HG03139 (cell line): ENCODE results near the gene CUX1.

ENCODE experiments used
- ATAC-seq: cut with Tn5 transposase; IDR thresholded peaks from one replicate; pipeline ENCODE4 v1.9.1; 2021; ENCODE audit not compliant: unreplicated experiment

Gene CUX1

GRCh38 chr7:102065226-102065625 is 247.8 kb downstream of the CUX1 start:
- ATAC-seq: no peak

GRCh38 chr7:102066476-102066875 is 249.1 kb downstream of the CUX1 start:
- no peak for ATAC-seq

DNA sequence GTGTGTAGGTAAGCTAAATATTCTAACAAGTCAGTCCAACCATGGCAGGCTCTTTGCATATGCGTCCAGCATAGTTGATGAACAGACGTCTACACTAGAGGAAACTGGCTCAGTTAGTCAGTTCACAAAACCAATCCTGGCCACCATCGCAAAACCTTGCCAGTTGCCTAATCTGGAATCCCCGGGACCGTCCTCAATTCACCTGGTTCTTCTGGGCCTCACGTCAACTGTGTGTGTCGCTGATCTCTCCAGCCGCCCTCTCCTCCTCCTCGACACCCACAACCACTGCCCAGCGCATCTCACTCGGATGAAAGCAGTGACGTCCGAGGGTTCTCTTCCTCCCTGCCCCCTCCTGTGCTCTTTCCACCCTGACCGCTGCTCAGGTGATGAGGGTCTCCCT is 251.4 kb downstream of the CUX1 start:
- ATAC-seq: no peak

DNA sequence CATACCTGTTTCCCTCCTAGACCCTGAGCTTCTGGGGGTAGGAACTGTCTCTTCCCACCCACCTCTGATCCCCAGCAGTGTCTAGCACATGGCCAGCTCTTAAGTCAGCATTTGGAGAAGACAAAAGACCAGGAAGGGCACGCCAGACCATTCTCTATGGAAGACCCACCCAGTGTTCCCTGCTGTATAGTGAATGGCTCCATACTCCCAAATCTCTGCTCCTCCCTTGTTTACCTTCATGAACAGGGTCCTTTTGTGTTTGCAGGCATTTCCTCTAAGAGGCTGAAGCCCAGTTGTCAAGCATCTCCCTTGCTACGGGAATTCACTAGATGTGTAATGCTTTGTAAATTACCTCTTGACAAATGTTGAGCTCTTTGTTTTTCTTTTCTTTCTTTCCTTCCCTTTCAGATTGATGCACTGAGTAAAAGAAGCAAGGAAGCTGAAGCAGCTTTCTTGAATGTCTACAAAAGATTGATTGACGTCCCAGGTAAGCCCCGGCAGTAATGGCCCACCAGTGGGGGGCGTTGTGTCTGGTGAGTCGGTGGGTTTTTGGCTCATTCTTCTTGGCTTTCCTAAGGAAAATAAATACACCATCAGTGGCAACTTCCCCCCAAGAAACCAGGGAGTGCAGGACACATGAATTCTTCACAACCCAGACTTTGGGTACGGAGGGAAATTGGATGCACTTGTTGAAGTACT is 252.7 kb downstream of the CUX1 start:
- ATAC-seq: no peak

GRCh38 chr7:102072003-102072402 is 254.6 kb downstream of the CUX1 start:
- ATAC-seq: no peak

GRCh38 chr7:102072636-102073209 is 255.3 kb downstream of the CUX1 start:
- ATAC-seq: no peak

- ATAC-seq: no peak
Observed at GRCh38 chr7:102073931-102074880, 256.8 kb downstream of the CUX1 start.

DNA sequence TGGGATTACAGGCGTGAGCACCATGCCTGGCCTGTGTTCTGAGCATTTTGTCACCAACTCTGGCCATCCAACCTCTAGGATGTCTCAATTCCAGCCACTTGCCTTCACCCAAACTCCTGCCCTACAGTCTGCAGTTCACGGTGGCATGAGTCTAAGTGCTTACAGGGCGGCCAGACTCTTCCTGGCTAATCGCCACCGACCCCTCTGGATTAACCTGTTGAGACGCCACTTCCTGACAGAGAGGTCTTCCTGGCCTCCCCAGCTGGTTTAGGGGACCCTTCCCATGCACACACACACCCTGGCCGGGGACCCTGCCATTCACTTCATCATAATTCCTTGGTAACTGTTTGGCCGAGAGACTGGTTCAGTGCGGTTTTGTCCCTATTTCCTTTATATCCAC is 257.7 kb downstream of the CUX1 start:
- ATAC-seq: no peak

DNA sequence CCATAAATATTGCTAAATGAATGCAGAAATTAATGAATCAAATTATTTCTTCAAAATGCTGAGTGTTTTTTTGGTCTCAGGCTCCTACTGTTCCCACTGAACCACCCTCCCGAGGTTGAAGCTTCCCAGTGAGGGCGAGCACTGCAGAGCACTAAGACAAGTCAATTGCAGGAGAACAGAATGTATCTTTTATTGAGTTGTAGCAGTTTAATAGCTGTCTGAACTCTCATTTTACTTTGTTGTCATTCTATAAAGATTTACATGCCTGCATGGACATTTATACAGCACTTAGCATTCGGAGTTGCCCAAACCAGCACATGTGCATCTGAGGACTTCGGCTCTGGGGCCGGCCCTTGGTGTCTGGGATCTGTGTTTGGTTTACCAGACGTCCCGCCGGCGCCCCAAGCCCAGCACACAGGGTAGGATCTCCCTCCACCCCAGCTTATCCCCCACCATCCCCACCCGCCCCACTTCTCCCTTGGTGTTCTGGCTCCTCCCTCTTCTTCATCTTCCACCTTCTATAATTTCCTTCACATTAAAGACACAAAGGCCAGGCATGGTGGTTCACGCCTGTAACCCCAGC is 258.2 kb downstream of the CUX1 start:
- ATAC-seq: no peak

- no peak for ATAC-seq
Observed at GRCh38 chr7:102077081-102077480, 259.7 kb downstream of the CUX1 start.

GRCh38 chr7:102079140-102080018 is 262.0 kb downstream of the CUX1 start:
- ATAC-seq: no peak

- ATAC-seq: no peak
Observed at GRCh38 chr7:102080019-102080433, 262.6 kb downstream of the CUX1 start.

GRCh38 chr7:102080434-102081243 is 263.2 kb downstream of the CUX1 start:
- no peak for ATAC-seq

- no peak for ATAC-seq
Observed at GRCh38 chr7:102081244-102081627, 263.8 kb downstream of the CUX1 start.

DNA sequence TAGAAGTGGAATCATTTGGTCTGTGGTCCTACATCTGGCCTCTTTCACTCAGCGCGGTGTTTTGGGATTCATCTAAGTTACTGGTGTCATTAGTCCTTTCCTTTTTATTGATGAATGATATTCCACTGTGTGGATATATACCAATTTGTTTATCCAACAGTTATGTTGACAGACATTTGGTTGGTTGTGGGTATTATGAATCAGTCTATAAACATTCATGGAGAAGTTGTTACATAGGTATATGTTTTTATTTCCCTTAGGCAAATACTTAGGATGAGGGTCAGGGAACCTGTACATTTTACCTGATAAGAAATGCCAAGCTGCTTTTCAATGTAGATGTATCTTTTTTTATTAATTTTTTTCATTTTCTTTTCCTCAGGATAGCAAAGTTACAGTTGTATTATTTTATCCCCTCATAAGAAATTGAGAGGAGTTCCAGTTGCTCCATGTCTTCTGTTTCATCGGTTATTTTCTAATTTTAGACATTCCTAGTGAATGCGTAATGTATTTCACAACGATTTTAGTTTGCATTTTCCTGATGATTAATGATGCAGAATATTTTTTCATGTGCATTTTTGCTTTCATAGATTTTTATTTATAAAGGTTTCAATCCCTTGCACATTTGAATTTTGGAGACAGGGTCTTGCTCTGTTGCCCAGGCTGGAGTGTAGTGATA is 265.4 kb downstream of the CUX1 start:
- ATAC-seq: no peak

DNA sequence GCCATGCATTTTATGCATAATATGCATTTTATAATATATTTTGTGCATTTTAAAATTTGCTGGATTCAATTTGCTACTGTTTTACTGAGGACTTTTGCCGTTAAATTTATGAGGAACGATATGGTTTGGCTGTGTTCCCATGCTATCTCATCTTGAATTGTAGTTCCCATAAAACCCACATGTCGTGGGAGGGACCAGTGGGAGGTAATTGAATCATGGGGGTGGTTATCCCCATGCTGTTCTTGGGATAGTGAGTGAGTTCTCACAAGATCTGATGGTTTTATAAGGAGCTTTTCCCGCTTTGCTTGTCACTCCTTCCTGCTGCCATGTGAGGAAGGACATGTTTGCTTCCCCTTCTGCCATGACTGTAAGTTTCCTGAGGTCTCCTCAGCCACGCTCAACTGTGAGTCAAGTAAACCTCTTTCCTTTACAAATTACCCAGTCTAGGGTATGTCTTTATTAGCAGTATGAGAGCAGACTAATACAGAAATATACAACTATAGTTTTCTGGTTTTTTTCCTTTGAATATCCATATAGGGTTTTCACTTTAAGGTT is 267.9 kb downstream of the CUX1 start:
- no peak for ATAC-seq

DNA sequence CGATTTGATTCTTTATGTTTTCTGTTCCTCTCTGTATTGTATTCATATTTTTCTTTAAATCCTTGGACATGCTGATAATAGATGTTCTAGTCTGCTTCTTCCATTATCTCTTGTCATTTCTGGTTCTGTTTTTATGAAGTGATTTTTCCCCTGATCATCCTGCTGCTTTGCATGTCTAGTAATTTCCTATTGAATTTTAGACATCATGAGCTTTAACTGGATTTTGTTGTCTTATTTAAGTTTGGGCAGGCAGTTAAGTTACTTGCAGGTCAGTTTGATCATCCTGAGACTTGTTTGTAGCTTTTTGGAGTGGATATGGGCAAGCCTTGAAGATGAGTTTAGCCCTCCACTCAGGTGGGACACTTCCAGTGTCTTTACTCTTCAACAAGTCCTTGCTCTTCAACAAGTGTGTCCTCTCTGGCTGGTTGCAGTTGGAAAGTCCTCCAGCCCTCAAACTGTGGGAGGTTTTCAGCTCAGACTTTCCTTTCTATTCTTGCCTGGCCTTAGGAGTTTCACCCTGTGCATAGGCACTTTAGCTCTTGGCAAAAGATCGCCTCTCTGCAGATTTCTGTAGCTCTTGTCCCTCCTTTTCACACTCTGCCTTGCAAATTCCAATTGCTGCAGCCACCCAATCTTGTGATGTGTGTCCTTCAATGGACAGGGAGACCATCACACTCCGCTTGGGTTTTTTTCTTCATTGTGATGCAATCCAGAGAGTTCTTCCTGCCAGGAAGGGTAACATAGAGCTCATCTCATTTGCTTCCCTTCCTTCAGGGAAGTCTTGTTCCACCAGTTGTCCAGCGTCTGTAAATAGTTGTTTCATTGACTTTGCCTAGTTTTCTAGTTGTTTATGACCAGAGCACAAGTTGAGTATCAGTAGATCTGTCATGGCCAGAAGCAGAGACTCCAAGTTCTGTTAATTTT is 272.0 kb downstream of the CUX1 start:
- no peak for ATAC-seq
